HG02885 (cell line): ENCODE results near the gene AKR1E2.

ENCODE experiments used
- ATAC-seq: cut with Tn5 transposase; IDR thresholded peaks from one replicate; pipeline ENCODE4 v1.9.1; 2021; ENCODE audit warnings: mild to moderate bottlenecking; ENCODE audit not compliant: unreplicated experiment, poor library complexity

The AKR1E2 gene

DNA sequence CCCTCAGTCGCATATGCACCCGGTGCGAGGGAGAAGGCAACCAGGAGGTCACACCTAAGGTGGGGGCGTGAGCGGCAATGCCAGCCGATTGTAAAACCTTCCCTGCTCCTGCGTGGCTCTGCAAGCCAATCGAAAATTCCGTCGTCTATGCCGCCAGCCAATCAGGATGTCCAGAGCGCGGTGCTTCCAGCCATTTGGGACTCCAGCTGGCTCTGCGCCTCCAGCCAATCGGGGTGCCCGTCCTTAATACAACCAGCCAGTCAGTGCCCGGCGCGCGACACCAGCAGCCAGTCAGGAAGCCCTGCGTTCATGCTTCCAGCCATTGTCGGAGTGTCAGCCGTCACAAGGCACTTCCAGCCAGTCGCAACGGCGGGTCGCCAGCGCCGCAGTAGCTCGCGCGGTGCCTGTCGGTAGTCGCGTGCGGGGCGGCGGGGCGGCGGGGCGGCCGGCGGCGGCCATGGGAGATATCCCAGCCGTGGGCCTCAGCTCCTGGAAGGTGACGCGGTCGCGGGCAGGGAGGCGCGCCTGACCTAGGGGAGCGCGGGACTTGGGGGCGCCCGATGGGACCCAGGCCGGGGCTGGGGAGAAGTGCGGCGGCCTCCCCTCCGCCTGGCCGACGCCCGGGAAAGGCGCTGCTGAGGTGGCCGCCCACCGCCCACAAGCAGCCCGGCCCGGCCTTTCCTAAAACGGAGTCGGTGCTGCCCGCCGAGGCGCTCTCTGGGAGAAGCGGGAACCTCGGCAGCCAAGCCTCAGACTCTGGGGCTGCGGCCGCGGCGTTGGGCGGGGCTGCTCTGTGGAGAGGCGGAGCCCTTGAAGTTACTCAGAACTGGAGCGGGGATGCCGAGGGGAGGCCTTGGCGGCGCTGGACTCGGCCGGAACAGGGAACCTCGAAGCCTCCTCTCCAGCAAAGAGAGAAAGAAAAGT, at the start of gene AKR1E2:
Gene AKR1E2, plus strand, starts transcription at position 340 of the 924 bp plus-strand sequence. Its CDS starts 118 bp downstream, at position 458.
- ATAC-seq = peak; percentile 92

DNA sequence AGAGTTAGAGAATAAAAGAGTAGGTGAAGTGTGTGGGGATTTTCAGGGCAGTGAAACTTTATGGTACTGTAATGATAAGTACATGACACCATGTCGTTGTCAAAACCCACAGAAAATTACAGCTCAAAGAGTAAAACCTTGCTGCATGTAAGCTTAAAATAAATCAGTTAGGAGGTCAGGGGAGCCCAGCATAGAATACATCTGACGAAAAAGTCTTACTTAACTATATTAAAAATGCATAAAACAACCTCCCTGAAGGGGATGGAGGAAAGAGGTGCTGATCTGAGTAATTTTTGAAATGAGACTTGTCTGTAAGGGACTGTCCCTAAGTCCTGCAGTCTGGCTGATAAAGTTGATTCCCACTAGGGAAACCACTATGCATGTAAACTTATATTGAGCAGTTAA, 49.8 kb upstream of the AKR1E2 start:
- no peak for ATAC-seq

DNA sequence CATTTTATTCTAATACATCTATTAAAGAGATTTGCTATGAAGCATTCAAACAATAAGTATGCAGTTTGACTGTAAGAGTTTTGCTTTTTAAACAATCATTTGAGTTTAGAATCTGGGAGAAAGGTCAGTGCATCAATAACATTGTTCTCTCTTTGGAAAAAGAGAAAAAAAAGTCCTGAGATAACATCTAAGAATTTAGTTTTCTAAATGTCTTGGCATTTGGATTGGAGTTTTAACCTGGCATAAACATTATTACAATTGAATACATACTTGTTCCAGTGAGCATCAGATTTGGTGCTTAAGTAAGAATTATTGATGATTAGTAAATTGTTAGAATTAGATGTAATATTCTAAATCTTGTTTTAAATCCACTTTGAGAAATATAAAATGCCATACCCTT, 47.2 kb upstream of the AKR1E2 start:
- no peak for ATAC-seq

DNA sequence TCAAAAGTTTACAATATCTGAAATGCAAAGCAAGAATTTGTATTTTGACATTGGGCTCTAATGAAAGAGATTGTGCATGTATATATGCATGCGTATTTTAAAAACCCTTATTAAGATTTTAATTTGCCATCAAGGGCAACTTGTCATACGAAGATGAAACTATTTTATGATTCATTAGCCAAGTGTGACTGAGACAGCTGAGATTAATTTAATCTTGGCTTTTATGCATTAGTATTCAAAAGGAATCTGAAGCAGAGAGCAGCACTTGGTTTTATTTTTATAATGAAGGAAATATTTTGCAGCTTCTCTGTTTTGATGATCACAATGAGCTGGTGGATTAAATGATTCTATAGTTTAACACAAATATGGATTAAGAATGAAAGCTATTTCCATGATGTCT, 45.9 kb upstream of the AKR1E2 start:
- no peak for ATAC-seq

DNA sequence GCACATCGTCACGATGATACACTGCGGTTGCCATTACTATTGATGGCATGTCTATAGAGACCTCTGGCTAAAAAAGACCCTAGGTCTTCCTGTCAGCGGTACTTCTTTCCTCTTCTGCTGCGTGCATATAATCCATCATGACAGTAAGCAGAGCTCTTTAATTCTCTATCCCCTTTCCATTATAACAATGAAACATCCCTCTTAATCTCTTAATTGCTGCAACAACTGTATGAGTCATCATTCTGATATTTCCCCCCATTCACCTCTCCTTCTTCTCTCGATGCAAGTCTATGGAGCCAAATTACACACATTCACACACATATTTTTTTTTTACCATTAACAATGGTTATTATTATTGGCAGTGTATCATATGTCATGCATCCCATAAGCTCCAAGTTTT, 45.2 kb upstream of the AKR1E2 start:
- ATAC-seq = no peak

DNA sequence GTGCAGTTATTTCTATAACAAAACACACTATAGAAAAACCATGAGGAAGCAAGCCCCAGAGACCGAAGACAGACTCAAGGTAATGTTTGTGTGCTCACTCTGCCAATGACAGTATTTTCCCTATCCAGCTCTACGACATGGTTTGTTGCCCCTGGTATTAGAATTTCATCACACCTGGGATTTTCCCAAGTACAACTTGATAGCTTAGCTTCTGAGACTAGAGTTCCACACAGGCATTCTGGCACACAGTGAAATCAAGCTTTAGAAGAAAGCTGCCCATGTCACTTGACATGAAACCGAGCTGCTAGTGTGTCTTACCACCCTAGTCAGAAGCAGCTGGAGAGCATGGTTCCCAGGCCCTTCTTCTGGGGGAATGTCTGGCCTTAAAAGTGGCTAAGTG, 44.1 kb upstream of the AKR1E2 start:
- ATAC-seq = no peak

DNA sequence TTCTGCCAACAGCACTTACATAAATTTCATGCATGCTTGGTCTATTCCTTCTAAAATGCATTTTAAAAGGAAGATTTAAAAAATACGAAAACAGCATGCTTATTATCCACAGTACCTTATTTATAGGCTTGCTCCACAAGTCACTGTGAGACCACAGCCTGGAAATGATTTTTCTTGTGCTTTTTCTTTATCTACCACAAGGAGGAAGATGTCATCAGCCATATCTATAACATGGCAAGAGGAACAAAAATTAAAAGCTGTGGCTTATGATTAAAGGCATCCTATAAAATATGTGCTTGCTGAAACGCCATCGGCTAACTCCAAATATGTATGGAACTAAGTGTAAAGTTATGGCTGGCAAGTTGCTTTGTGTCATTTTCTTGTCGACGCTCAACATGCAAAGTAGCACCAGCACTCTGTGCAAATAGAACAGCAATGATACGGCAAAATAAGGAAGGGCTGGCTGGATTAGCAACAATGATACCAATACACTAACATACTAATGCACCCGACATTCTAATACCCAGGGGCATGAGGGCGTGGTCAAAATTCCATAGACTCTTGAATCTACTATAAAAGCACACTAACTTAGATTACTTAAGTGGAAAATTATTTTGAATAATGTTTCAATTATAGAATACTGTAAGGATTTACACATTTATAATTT, 41.2 kb upstream of the AKR1E2 start:
- no peak for ATAC-seq

DNA sequence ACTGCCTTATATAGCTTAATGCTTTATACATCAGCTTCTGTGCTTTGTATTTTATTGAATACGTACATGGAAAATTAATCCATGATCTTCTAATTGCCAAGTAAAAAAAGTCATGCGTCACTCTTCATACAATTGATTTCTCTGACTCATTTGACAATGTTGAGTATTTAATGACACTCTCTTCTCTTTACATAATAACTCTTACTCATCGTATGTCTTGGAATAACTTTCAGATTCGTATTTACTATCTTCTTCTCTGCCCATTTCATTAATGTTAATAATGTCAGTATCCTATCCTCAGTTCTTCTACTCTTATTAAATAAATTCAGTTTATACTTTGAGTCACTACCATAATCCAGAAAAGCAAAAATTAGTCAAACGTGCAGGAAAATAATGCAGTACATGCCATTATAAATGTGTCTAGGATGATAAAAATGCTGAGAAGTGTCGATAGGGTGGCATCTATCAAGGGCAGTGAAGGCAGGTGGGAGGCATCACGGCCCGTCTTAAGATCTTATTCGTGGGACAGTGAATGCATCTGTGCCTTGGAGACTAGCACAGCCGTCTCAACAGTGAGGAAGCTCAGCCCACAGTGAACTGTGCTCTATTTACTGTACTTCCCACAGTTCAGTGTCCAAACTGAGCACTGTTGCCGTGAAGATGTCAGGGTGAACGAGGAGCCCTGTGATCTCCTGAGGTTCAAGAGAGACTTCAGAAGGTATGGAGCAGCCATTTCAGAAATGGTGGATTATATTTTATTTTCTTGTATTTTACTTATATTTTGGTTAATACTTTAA, 39.8 kb upstream of the AKR1E2 start:
- no peak for ATAC-seq

DNA sequence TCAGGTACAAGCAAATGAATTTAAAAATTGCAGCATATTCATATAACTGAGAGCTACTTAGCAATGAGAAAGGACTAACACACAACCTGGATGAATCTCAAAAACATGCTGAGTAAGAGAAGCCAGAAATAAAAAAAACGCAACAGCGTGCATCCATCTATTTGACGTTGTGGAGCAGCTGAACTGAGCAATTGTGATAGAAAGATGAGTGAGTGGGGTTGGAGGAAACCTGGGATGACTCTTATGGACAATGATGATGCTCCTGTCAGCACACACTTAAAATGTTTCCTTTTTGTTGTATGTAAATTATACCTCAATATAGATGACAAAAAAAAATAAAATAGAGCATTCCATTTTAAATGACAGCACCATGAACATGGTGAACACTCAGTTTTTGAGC, 36.0 kb upstream of the AKR1E2 start:
- ATAC-seq = no peak

DNA sequence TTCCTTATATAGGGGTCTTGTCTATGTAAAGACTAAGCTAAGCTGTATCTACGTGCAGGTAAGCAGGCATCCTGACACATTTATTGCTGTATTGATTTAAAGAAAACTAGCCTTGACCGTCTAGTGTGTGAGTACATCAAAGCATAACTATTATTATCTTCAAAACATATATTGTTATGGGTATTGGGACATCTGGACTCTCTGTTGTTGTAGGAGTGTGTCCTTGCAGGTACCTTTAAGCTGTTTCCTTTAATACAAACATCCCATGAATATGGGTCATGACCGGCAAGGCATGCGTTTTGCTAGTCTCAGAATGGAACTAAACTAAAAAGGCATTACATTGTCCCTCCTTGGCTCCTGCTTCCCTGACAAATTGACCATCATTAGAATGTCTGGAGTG, 35.1 kb upstream of the AKR1E2 start:
- ATAC-seq = no peak

DNA sequence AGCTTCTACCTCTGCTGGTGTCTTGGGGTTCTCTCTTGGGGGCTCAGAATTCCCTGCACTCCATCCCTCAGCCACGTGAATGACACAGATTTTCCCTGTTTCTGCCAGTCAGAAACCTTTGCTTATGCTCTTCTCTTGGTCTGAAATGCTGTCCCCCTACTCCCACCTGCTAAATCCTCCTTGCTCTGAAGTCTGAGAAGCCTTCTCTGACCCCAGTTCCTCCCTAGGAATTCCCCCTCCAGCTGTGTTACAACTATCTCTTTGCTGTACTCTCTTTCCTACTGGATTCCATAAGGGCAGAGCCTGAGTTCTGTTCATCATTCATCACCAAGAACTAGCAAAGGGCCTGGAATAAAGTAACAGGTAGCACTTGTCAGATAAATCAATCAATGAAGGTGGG, 33.6 kb upstream of the AKR1E2 start:
- no peak for ATAC-seq

DNA sequence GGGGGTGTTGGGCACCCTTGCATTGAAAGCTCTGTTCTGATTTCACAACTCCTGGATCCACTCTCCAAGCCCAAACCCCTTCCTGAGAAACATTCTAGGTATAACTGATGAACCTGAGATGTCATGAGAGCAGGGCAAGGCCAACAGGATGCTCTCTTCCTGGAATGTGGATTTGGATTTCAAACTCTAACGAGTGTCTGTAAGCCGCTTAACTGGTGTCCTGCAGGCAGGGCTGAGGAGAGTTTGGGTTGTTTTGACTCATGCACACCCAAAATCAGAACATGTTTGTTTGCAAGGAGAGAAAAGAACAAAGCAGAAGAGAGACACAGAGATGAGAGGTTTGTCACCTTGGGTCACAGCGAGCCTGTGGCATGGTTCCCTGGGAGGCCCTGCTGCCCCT, 24.6 kb upstream of the AKR1E2 start:
- ATAC-seq = no peak

DNA sequence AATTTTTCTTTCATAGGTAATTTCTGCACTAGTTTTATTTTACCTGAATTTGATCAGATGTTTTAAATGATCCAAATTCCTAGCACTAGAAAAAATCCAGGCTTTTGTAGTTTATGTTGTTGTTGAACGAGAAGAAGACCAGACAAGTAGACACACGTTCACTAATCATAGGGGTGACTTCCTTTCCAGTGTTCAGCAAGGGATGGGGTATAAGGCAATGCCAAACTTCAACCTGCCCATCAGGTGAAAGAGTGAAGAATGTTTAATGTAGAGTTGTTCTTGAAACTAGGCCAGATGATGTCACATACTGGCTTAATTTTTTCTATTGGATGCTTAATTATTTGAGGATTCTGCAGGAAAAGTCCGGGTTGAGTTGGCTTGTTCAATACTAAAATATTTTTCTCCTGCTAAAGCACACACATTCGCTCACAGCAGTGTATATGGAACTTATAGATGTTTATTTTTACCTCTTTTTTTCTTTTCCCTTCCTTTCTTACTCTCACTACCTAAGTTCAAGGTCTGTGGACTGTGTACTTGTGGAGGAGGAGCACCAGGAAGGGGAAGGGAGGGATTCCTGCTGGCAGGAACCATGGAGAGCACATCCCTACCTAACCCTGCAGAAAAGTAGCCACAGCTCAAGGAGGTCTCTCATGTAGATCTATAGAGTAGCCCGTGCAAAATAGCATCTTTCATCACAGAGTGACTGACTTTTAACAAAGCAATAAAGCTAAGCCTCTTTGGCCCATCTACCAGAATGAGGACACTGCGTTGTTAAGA, 23.1 kb upstream of the AKR1E2 start:
- ATAC-seq = no peak

DNA sequence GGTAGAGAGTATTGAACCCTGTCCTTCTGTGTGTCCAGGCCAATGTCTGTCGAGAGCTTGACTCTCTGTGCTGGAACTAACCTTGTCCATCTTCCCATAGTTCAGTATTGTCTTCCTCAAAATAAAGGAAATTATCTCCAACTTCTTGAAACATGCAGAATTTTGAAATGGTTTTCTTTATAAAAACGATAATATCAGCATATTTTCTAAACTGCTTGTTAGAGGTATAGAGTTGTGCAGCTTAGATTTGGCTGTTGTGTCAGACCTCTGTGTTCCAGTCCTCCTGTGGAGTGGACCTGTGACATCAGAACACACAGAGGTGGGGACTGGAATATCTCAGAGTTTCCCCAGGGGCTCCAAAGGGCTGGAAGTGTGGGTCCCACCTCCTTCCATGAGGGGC, 22.2 kb upstream of the AKR1E2 start:
- ATAC-seq = no peak

DNA sequence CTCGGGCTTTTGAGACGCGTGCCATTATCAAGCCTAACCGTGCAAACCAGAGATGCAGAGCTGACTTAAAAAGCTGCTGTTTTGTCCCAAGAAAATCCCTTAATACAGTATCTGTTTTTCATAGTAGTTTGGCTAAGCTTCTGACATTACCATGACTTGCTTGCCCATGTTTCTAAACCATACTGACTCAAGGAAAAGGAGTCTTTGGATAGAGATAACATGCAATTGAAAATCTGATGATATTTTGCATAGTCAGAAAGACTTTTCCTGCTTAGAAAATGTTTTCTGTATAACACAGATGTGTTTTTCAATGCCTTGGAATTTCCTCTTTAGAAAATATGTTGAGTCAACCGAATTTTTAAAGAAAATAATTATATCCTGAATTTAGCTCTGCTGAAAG, 21.5 kb upstream of the AKR1E2 start:
- no peak for ATAC-seq

DNA sequence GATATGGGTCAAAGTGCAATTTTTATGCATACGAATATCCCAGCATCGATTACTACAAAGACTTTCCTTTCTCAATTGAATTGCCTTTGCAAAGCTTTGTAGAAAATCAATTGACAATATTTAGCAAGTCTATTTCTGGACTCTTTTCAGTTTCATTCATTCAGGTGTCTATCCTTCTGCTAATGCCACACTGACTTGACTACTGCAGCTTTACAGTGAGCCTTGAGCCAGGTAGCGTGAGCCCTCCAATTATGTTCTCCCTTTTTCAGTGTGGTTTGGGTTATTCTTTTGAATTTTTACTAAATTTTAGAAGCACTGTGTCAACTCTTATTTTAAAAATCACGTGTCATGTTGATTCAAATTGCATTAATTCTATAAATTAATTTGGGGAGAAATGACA, 19.5 kb upstream of the AKR1E2 start:
- no peak for ATAC-seq

DNA sequence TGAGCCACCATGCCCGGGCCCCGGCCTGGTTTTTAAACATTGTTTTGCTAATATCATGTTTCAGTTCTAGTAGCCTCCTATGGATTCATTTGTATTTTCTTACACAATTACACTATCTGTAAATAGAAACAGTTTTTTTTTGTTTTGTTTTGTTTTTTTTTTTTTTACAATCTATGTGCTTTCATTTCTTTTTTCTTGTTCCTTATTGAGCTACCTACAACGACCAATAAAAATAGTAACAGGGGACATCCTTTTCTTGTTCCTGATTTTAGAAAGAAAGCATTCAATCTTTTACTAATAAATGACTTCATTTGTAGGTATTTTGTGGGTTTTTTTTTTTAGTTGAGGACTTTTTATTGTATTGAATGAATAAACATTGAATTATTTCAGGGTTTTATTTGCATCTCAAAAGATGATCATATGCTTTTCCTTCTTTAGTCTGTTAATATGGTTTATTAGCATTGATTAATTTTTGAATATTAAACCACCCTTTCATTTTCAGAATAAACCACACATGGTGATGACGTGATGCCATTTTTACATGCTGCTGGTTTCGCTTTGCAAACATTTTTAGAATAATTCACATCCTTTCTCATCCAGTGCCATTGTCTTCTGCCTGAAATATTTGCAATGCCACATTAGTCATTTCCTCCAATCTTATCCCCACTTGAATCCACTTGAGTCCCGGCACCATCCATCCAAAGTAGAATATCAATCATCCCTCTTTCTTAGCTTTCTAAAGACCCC, 18.1 kb upstream of the AKR1E2 start:
- ATAC-seq = peak; percentile 63

DNA sequence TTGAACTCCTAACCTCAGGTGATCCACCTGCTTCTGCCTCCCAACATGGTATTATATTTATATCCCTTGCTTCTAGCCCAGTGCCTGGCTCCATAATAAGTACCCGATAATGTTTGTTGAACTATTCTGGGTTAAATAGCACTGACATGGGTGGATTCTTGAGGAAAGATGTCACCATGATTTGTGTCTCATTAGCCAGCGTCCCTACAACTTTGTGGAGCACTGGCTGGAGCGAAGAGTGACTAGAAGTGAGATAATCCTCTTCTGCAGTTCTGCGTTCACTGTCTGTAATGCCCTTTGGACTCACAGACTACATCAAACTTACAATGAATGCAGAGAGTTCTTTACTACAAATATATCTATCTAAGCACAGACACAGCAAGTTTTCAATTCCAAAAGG, 16.9 kb upstream of the AKR1E2 start:
- ATAC-seq = no peak

DNA sequence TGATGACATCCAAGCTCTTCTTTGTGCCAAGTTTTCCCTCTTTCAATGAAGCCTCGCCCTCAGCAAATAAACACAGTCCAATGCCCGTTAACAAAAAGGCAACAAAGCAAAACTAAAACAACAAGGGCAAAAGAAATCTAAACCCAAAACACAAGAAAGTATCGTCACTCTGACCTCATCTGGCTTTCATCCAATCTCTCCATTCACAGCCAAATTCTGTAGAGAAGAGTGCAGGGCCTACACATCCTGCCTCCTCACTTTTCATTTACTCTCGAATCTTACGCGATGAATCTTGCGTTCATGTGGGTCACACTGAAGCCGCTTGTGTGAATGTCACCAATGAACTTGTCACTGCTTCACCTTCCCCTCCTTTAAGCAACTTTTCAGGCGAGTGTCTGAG, 15.9 kb upstream of the AKR1E2 start:
- ATAC-seq = no peak

DNA sequence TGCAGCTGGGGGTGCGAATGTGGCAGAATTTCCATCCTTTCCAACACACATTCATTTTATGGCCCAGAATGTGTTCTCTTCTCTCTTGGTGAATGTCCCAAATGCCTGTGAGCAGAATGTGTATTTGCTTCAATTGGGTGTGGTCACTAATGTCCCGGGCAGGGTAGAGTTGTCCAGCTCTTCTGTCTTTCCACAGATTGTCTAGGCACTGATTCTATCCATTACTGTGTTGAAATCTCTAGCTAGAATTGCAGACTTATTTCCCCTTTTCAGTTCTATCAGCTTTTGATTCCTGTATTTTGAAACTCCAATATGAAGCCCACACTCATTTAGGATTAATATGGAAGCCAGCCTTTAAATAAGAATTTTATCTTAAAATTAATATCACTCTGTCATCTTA, 14.0 kb upstream of the AKR1E2 start:
- ATAC-seq = no peak
